ENCODE data around the gene VWA1.

GRCh38 chr1:1449099-1449739 lies 13.7 kb downstream of the VWA1 start, which contains the start of gene ATAD3C:
- TF ChIP-seq CTCF (optimal IDR thresholded peaks at IDR 0.05 in 1 of 3, IDR thresholded peaks at IDR 0.05 in 1 of 3, conservative IDR thresholded peaks at IDR 0.05 in 1 of 3; ENCODE audit: extremely low read depth in 1 of 3, insufficient read depth in 2 of 3, low read length in 3 of 3) = no peak
- no peak for TF ChIP-seq EZH2 (IDR thresholded peaks at IDR 0.05; ENCODE audit: low read length)
